NCI-H1694 (cell line): Measurements from ENCODE around the gene ACR.
A peak's percentile ranks its signal among the peaks of the same experiment; 100 is the strongest.

Source experiments
- DNase-seq: peaks from one replicate; lab custom pipeline; 2025; lab: John Stamatoyannopoulos, UW

ACR gene

DNA sequence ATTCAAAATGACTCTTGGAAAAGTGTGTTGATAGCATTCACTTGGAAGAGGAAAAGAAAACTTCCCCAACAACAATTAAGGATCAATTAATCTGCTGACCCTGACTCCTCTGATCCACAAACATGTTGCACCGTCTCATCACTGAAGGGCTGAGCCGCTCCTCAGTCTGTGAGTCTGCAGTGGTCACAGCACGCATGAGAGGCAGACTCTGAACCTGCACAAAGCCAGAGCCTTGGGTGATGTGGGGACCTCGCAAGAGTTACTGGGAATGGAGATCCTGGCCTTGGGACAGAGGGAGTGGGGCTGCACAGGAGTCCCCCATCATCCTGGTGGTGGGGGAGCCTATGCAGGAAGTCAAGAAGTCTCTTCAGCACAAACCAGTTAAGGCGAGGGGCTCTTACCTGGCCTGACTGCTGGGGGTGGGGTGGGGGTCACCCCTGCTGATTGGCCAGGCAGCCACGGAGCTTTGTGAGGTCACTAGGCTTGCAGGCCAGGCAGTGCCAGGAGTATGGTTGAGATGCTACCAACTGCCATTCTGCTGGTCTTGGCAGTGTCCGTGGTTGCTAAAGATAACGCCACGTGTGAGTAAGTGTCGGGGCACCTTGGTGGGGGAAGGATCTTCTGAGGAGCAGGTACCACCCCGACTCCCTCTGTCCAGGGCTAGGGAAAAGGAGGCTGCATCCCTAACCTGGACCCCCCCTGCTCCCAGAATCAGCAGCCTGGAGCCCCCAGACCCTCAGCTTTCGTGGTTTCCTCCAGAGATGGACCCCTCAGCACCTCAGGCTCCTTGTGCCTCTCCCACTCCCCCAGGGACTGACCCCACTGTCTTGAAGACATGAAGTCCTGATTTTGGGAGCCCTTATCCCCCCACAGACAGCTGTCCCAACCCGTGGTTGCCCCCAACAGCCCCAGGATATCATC, at the start of gene ACR:
Gene ACR (plus strand): TSS at position 477 of the 921 bp plus-strand sequence. CDS start 32 bp downstream, at position 509.
- no peak for DNase-seq

- no peak for DNase-seq
These were observed 49.6 kb upstream of the ACR start for GRCh38 chr22:50688448-50688847.

DNA sequence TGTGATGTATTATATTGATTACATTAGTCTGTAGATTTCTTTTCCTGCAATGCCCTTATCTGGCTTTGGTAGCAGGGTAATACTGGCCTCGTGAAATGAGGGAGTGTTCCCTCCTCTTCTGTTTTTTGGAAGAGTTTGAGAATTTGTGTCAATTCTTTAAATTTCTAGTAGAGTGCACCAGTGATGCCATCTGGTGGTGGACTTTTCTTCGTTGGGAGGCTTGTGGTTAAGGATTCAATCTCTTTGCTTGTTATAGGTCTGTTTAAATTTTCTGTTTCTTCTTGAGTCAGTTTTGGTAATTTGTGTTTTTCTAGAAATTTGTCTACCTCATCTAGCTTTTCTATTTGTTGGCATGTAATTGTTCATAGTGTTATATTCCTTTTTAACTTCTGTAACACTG, 46.5 kb upstream of the ACR start:
- DNase-seq = peak; percentile 53

DNA sequence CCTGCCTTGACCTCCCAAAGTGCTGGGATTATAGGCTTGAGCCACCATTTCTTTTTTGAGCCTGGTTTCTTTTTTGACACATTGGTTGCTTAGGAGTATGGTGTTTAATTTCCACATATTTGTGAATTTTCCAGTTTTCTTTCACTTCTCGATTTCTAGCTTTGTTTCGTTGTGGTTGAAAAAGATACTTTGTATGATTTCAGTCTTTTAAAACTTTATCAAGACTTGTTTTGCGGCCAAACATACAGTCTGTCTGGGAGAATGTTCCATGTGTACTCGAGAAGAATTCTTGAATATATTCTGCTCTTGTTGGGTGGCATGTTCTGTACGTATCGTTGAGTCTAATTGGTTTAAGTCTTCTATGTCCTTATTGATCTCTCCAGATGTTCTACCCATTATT, 44.5 kb upstream of the ACR start:
- no peak for DNase-seq

GRCh38 chr22:50694099-50694605, 43.9 kb upstream of the ACR start:
- no peak for DNase-seq

- no peak for DNase-seq
These were observed 43.1 kb upstream of the ACR start for GRCh38 chr22:50694766-50695420.

DNA sequence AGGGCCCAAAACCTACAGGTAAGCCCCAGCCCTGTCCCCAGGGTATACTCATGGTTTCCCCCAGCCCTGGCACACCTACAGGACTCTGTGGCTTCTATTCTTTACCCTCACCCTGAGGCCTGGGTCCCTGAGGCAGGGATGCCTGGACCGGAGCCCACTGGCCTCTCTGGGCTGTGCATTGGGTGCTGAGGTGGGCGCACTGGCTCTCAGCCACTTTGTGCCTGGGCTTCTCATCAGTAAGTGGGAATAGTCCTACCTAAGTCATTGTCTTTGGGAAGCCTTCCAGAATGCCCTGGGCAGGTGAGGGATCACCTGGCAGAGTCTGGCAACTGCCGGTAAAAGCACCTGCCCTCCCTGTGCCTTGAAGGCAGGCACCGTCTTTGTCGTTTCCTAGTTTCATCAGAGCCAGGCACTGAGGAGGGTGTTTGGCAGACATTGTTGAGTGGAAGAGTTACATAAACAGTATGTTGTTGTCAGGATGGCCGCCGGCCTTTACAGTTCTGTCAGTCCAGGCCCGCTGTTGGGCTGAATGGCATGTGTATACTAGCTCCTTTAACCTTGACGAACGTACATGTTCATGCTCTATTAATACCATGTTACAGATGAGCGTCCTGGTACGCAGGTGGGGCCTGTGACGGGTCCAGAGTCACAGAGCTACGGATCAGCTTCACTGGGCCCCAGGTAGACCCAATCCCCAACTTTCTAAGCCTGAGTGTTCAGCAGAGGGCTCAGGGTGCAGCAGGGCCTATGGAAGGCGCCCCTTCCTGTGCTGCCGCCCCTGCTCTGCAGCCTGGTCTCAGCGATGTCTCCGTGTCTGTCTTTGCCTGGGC, 42.4 kb upstream of the ACR start:
- no peak for DNase-seq

DNA sequence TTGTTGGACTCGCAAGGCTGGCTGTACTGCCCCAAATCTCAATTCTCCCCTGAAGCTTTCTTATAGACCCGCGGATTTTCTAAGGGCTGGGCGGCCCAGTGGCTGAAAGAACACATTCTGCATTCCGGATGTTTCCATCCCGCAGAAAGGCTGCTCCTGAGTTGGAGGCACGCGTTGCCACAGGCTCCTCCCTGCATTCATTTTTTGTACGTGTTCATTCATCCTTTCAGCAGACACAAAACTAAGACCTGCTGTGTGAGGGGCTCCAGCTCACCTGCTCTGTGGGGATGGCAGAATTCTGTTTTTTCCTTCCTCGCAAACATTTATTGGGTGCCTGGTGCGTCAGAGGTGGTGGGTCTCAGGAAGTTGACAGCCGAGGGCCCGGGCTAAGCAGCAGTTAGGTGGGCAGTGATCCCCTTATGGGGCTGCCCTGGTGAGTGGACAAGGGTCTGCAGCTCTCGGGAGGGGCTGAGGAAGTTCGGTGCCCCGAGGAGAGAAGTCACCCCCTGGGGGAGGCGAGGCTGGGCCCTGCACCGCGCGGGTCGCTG, 41.7 kb upstream of the ACR start:
- DNase-seq = no peak

- DNase-seq = no peak
These were observed 41.0 kb upstream of the ACR start for GRCh38 chr22:50696799-50697561.

GRCh38 chr22:50697667-50698506, 40.1 kb upstream of the ACR start:
- DNase-seq = no peak

GRCh38 chr22:50698546-50698945, 39.5 kb upstream of the ACR start:
- no peak for DNase-seq

- no peak for DNase-seq
These were observed 38.8 kb upstream of the ACR start for GRCh38 chr22:50699001-50699755.

- no peak for DNase-seq
These were observed 38.1 kb upstream of the ACR start for GRCh38 chr22:50699756-50700386.

- no peak for DNase-seq
These were observed 37.5 kb upstream of the ACR start for GRCh38 chr22:50700387-50701075.

DNA sequence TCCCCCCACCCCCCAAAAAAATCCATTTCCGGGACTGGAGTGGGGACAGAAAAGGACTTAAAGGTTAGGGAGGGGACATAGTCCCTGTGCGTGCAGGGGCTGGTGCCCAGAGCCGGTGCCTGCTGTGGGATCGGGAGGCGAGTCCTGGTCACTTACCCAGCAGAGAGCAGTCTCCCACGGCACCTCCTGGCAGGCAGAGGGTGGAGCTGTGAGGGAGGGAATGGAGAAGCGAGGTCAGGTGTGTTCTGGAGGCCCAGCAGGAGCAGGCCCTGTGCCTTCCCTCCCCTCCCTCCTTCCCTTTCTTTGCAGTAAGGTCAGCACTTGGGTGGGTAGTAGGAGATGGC, 37.0 kb upstream of the ACR start:
- DNase-seq = no peak

GRCh38 chr22:50701428-50702154, 36.4 kb upstream of the ACR start:
- no peak for DNase-seq

GRCh38 chr22:50702261-50702671, 35.7 kb upstream of the ACR start:
- no peak for DNase-seq
